ENCODE data around the gene TCHHL1. TPM values are rescaled to one million over a fixed set of nuclear protein-coding genes. Genes with fewer than 3 reads are reported as not detected.
A peak's percentile ranks its signal among the peaks of the same experiment; 100 is the strongest.

The TCHHL1 gene
- total RNA-seq, 1 experiment from 2014 or later, result not detected

- no peak overlapping the region for H3K27ac ChIP-seq (ENCODE audit: low read depth, low read length)
- ChIA-PET POLR2A (no interaction called here), CTCF (no interaction called here), RAD21 (ENCODE audit: low non-redundant PET in 1 of 2, low total read pairs in 2 of 2, uncharacterized antibody in 2 of 2, unreplicated experiment in 2 of 2) (no interaction called here)
- H3K9ac ChIP-seq (ENCODE audit: low read length), result no peak overlapping the region
- H3K4me3 ChIP-seq (replicated peaks in 1 of 2; ENCODE audit: low read depth in 1 of 2, low read length in 2 of 2), result no peak overlapping the region
- BruUV-seq (replicated peaks), result no TSS peak
- ATAC-seq (no peak), DNase-seq (ENCODE audit: low read depth, low spot score) (no peak)
- H3K4me1 ChIP-seq (ENCODE audit: control insufficient read depth in 1 of 2, insufficient read depth in 2 of 2, low read length in 2 of 2), result peaks cover 20 to 50% of the 10 kb centered on the region in 2 experiments
- H3K79me2 ChIP-seq (ENCODE audit: insufficient read depth, low read length), result no peaks in the 10 kb centered on the region
- H3K27me3 ChIP-seq (ENCODE audit: insufficient read depth, low read length), result peaks cover 65% of the 10 kb centered on the region
- H3K4me2 ChIP-seq (ENCODE audit: low read length), result peak overlapping the region; percentile 77
- H2AFZ ChIP-seq (ENCODE audit: low read depth, low read length, poor library complexity, severe bottlenecking), result no peak overlapping the region
- H3K36me3 ChIP-seq (ENCODE audit: control insufficient read depth in 1 of 2, insufficient read depth in 2 of 2, low read length in 2 of 2), result no peaks in the 10 kb centered on the region
- H3K9me2 ChIP-seq (ENCODE audit: insufficient read depth), result no peaks in the 10 kb centered on the region
- no peaks in the 10 kb centered on the region for H4K20me1 ChIP-seq (ENCODE audit: insufficient read depth)
- intact Hi-C loops (cut with micrococcal nuclease), result no loop called here
- no peak for TF ChIP-seq POLR2AphosphoS5 (IDR thresholded peaks at IDR 0.05; ENCODE audit: low read depth, low read length)
- no peak for TF ChIP-seq CTCF (IDR thresholded peaks at IDR 0.05 in 2 of 3, conservative IDR thresholded peaks at IDR 0.05 in 1 of 3; ENCODE audit: borderline replicate concordance in 1 of 3, insufficient read depth in 1 of 3, low read depth in 2 of 3, low read length in 2 of 3)
- TF ChIP-seq YY1 (IDR thresholded peaks at IDR 0.05; ENCODE audit: extremely low read depth, insufficient replicate concordance, low read depth, low read length), result no peak
- no peak for TF ChIP-seq EZH2 (IDR thresholded peaks at IDR 0.05)
- no peak for TF ChIP-seq EZH2phosphoT487 (IDR thresholded peaks at IDR 0.05; ENCODE audit: borderline replicate concordance)
- TF ChIP-seq ATF3 (IDR thresholded peaks at IDR 0.05), result no peak
- no peak for TF ChIP-seq EGR1 (IDR thresholded peaks at IDR 0.05; ENCODE audit: low read depth)
- no peaks in the 10 kb centered on the region for H3K9me3 ChIP-seq (ENCODE audit: control insufficient read depth in 1 of 2, insufficient read depth in 1 of 2, low read depth in 1 of 2, low read length in 2 of 2)
Measured at GRCh38 chr1:152108882-152109222, 20.0 kb upstream of the TCHHL1 start.

Measured in HCT116 (cell line).